ENCODE results near the gene TCP10L. TPM values are rescaled to one million over a fixed set of nuclear protein-coding genes. Genes with fewer than 3 reads are reported as not detected.
"Not testable (repeated sequence)": the region's sequence is repeated elsewhere in the genome, so short reads cannot be mapped to it uniquely, and the experiment has no call there.

The TCP10L gene
- total and polyA plus RNA-seq, 3 donors from 2014 or later, result 81.3 to 350 (median 107) TPM

GRCh38 chr21:32612075-32612998 lies 27.0 kb upstream of the TCP10L start, which contains the start of gene CFAP298:
Gene CFAP298 (minus strand): TSS chr21:32612377. CDS start chr21:32612243, 134 bp downstream.
- no peaks in the 10 kb centered on the region for H3K4me1 ChIP-seq
- WGBS, 2 donors, result 0% methylated on average over 68 of the region's 81 CpGs; no CpG with 5 or more reads in 1 of the 2 donors
- TF ChIP-seq POLR2A (IDR thresholded peaks at IDR 0.05), result no peak
- TF ChIP-seq CTCF (IDR thresholded peaks at IDR 0.05), result no peak
- H3K9me3 ChIP-seq, result no peaks in the 10 kb centered on the region
- H3K36me3 ChIP-seq (ENCODE audit: low read depth, missing control alignments), result no peaks in the 10 kb centered on the region
- peak within 1 kb of the TSS; percentile 82 to 88 for H3K4me3 ChIP-seq
- peak; percentile 94 for DNase-seq
- peak within 1 kb of the TSS; percentile 81 to 91 for H3K27ac ChIP-seq
- H3K27me3 ChIP-seq, result no peaks in the 10 kb centered on the region
- intact Hi-C loops (cut with DNase I; ENCODE audit: low total_unique reads), result no loop called here

- 0 to 1% methylated on average over 28 of the region's 28 CpGs for WGBS, 2 donors
- Histone ChIP-seq H3K36me3 (ENCODE audit: low read depth, missing control alignments) (no peaks in the 10 kb centered on the region), H3K9me3 (no peaks in the 10 kb centered on the region), H3K4me3 (peak overlapping the region; percentile 82 to 88), H3K27ac (peak overlapping the region; percentile 81 to 91), H3K4me1 (no peaks in the 10 kb centered on the region), H3K27me3 (no peaks in the 10 kb centered on the region)
- peak; percentile 37 for DNase-seq
- TF ChIP-seq POLR2A (IDR thresholded peaks at IDR 0.05), result no peak
- TF ChIP-seq CTCF (IDR thresholded peaks at IDR 0.05), result no peak
- intact Hi-C loops (cut with DNase I; ENCODE audit: low total_unique reads), result no loop called here
Observed at GRCh38 chr21:32611471-32611997, 26.2 kb upstream of the TCP10L start.

GRCh38 chr21:32610940-32611339 lies 25.6 kb upstream of the TCP10L start:
- DNase-seq; H3K4me1 ChIP-seq; intact Hi-C loops (cut with DNase I; ENCODE audit: low total_unique reads); H3K27ac ChIP-seq; H3K36me3 ChIP-seq (ENCODE audit: low read depth, missing control alignments); H3K27me3 ChIP-seq; H3K9me3 ChIP-seq: not testable (repeated sequence)
- 63 to 66% methylated on average over 17 of the region's 17 CpGs for WGBS, 2 donors
- H3K4me3 ChIP-seq, result peak overlapping the region; percentile 82 to 88

GRCh38 chr21:32608851-32609250 lies 23.5 kb upstream of the TCP10L start:
- Histone ChIP-seq H3K27ac (no peak overlapping the region), H3K9me3 (no peaks in the 10 kb centered on the region), H3K4me1 (no peaks in the 10 kb centered on the region), H3K27me3 (no peaks in the 10 kb centered on the region), H3K36me3 (ENCODE audit: low read depth, missing control alignments) (no peaks in the 10 kb centered on the region), H3K4me3 (no peak overlapping the region)
- DNase-seq, result no peak
- intact Hi-C loops (cut with DNase I; ENCODE audit: low total_unique reads), result no loop called here
- 82 to 88% methylated on average over 5 of the region's 5 CpGs for WGBS, 2 donors
- TF ChIP-seq CTCF (IDR thresholded peaks at IDR 0.05) (no peak), POLR2A (IDR thresholded peaks at IDR 0.05) (no peak)

GRCh38 chr21:32605469-32605868 lies 20.1 kb upstream of the TCP10L start:
- no peaks in the 10 kb centered on the region for H3K36me3 ChIP-seq (ENCODE audit: low read depth, missing control alignments)

More at GRCh38 chr21:32605469-32605868, 20.1 kb upstream of the TCP10L start:
- no peaks in the 10 kb centered on the region for H3K9me3 ChIP-seq
- H3K4me3 ChIP-seq, result no peak overlapping the region
- H3K4me1 ChIP-seq, result no peaks in the 10 kb centered on the region
- intact Hi-C loops (cut with DNase I; ENCODE audit: low total_unique reads), result no loop called here
- 86 to 90% methylated on average over 8 of the region's 8 CpGs for WGBS, 2 donors
- no peak overlapping the region for H3K27ac ChIP-seq
- no peak for TF ChIP-seq POLR2A (IDR thresholded peaks at IDR 0.05)
- no peak for TF ChIP-seq CTCF (IDR thresholded peaks at IDR 0.05)
- H3K27me3 ChIP-seq, result no peaks in the 10 kb centered on the region
- DNase-seq, result no peak
